GM10248 (cell line): ENCODE measurements around the gene ZNF688.

Source experiments
- CTCF ChIA-PET: fragments of 300-600 bp; sonication (Branson Sonifier 250); formaldehyde crosslinking; extraction: SDS; loops from one replicate; lab custom pipeline; 2021; ENCODE audit warnings: antibody characterized with exemption; lab: Yijun Ruan, JAX
- POLR2A ChIA-PET: fragments of 350-650 bp; sonication (Branson Sonifier 250); formaldehyde crosslinking; extraction: SDS; loops from one replicate; lab custom pipeline; 2020; ENCODE audit warnings: antibody characterized with exemption; lab: Yijun Ruan, JAX
- DNase-seq: peaks from one replicate; pipeline ENCODE4 v3.0.0; 2012; ENCODE audit errors: extremely low spot score
- TF ChIP-seq, protein P1 (sequence below): IDR thresholded peaks from 2 replicates; pipeline ENCODE4 v1.5.1; 2012; ENCODE audit warnings: mild to moderate bottlenecking, low read depth; ENCODE audit errors: extremely low read depth, missing control alignments, control extremely low read depth

The ZNF688 gene

DNA sequence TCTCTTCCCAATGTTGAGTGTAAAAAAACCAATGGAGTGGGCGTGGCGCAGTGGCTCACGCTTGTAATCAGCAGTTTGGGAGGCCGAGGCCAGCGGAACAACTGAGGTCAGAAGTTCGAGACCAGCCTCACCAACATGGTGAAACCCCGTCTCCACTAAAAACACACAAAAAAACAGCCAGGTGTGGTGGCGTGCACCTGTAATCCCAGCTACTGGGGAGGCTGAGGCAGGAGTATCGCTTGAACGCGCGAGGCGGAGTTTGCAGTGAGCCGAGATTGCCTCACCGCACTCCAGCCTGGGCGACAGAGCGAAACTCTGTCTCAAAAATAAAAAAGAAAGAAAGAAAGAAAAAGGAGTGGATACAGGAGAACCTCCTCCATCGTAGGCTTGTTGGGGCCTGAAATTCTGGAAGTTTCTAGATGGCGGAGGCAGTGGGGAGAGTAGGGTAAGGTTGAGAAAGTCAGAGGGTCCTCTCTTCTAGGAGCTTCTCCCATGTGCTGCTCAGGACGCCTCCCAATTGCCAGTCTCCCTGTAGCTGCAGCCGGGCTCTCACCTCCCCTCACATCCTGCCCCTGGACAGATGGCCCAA, 12.6 kb downstream of the ZNF688 start:
- DNase-seq = no peak
- POLR2A ChIA-PET = interaction anchor here (0.6 to 1.5 kb wide), 9 partner anchors 9 to 129 kb away, joined by 3 to 7 read pairs (median 4); partner anchors contain the start of genes DCTPP1, FBRS, ZNF688 and ZNF747
- TF ChIP-seq, protein P1, sequence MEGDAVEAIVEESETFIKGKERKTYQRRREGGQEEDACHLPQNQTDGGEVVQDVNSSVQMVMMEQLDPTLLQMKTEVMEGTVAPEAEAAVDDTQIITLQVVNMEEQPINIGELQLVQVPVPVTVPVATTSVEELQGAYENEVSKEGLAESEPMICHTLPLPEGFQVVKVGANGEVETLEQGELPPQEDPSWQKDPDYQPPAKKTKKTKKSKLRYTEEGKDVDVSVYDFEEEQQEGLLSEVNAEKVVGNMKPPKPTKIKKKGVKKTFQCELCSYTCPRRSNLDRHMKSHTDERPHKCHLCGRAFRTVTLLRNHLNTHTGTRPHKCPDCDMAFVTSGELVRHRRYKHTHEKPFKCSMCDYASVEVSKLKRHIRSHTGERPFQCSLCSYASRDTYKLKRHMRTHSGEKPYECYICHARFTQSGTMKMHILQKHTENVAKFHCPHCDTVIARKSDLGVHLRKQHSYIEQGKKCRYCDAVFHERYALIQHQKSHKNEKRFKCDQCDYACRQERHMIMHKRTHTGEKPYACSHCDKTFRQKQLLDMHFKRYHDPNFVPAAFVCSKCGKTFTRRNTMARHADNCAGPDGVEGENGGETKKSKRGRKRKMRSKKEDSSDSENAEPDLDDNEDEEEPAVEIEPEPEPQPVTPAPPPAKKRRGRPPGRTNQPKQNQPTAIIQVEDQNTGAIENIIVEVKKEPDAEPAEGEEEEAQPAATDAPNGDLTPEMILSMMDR = no peak
- CTCF ChIA-PET = interaction anchor here (0.7 to 4.4 kb wide), 21 partner anchors 8 to 151 kb away, joined by 3 to 47 read pairs (median 4); partner anchors contain the start of genes DCTPP1, ZNF747 and ZNF771

DNA sequence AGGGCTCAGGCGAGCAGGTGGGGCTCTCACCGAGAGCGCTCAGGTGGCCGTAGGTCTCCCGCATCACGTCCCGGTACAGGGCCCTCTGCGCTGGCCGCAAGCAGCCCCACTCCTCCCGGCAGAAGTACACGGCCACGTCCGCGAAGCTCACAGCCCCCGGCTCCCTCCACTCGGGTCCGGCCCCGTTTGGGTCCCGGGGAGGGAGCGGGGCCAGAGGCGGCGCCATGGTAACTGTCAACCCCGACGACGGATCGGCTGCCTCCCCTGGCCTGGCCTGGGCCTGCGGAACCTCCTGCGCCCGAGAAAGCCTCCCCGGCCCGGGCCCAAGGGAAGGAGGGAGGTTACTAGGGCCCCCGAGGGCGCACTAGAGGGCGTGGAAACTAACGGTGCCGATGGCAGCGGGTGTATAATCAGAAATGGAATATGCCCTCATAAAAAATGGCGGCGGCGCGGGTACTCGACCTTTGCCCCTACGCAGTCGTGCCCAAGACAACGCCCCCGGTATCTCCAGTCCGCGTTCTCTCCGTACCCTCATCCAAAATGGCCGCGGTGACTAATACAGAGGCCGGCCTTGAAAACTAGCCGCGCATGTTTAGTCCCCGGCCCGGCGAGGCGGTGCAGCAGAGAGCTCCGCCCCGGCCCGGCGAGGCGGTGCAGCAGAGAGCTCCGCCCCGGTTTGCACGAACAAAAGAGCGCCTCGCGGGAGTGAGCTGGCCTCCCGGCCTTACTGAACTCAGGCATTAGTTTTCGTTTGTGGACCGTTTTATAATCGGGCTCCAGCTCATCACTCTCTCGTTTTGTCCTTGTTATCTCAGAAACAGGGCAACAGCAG, 13.3 kb downstream of the ZNF688 start, which contains the start of gene ZNF764:
ZNF764 (minus strand) TSS at position 418 of the 832 bp plus-strand sequence; CDS start at position 226, 192 bp downstream.
- TF ChIP-seq, protein P1 = no peak
- ChIA-PET CTCF (interaction anchor here (0.7 to 4.4 kb wide), 28 partner anchors 9 to 163 kb away, joined by 3 to 47 read pairs (median 3); partner anchors contain the start of genes DCTPP1, ZNF48, ZNF747 and ZNF771), POLR2A (interaction anchor here (0.6 to 1.5 kb wide), 11 partner anchors 10 to 128 kb away, joined by 3 to 7 read pairs (median 4); partner anchors contain the start of genes DCTPP1, FBRS, ZNF688 and ZNF747)
- DNase-seq = peak; percentile 93

DNA sequence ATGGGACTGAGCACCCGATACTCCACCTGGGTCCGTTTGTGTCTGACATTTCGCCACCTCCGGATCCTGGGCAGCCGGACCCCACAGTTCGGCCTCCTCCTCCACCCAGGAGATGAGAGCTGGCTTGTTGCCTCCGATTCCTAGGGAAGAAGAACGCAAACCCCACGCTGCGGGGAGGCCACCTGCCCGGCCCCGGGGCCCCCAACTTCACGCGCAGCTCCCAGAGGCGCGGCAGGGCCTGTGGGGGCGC, 13.9 kb downstream of the ZNF688 start:
- ChIA-PET CTCF (interaction anchor here (0.8 to 4.4 kb wide), 14 partner anchors 9 to 162 kb away, joined by 3 to 47 read pairs (median 3); partner anchors contain the start of genes DCTPP1, ZNF48, ZNF747 and ZNF771), POLR2A (interaction anchor here (1.1 to 1.6 kb wide), 3 partner anchors 22 to 99 kb away, joined by 4 read pairs; no protein-coding TSS in a partner anchor)
- TF ChIP-seq, protein P1 = no peak
- DNase-seq = no peak

DNA sequence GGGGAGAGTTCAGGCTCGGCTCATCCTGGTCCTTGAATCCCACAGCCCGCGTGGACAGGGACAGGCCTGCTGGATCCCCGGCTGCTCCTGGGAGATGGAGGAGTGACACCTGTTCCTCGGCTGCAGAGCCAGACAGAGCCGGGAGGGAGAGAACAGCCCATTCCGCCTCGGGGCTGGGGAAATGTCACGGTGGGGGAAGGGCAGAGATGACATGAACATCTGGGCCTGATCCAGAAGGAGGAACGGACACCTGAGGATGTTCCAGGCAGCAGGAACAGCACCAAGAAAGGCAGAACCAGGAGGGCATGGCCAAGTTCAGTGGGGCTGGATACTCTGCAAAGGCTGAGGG, 15.4 kb downstream of the ZNF688 start:
- DNase-seq = no peak
- ChIA-PET CTCF (interaction anchor here (3.5 to 4.4 kb wide), 2 partner anchors 11 to 21 kb away, joined by 17 to 47 read pairs; partner anchors contain the start of gene ZNF747), POLR2A (interaction anchor here (1.6 kb wide), 1 partner anchor 29 kb away, joined by 4 read pairs; no protein-coding TSS in a partner anchor)
- TF ChIP-seq, protein P1 = no peak

DNA sequence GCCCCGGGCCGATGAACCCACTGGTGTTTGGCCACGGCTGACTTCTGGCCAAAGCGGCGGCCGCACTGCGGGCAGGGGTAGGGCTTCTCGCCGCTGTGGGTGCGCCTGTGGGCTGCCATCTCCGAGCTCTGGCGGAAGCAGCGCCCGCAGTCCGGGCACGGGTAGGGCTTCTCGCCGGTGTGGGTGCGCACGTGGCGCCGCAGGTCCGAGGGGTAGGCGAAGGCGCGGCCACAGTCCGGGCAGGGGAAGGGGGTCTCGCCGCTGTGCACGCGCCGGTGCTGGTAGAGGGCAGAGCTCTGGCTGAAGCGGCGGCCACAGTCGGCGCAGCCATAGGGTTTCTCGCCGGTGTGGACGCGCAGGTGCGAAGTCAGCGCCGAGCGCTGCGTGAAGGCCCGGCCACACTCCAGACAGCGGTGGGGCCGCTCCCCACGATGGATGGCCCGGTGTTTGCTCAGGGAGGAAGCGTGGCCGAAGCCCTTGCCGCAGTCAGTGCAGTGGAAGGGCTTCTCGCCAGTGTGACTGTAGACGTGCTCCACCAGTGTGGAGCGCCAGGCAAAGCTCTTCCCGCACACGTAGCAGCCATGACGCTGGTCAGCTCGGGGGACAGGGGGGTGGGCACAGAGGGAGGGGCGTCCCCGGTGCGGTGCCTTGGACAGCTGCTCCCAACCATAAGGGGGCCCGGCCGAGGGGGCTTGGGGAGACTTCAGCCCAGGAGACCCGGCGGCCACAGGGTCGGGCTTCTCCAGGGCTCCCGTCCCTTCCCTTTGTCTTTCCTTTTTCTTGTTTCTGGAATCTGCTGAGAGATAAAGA, 16.0 kb downstream of the ZNF688 start:
- TF ChIP-seq, protein P1 = no peak
- ChIA-PET POLR2A (no interaction called here), CTCF (interaction anchor here (0.8 to 1.7 kb wide), 3 partner anchors 37 to 125 kb away, joined by 3 to 7 read pairs (median 3); partner anchors contain the start of gene DCTPP1)
- no peak for DNase-seq
